HCT116 (cell line): ENCODE measurements around the gene FGF22. TPM values are rescaled to one million over a fixed set of nuclear protein-coding genes. Genes with fewer than 3 reads are reported as not detected.

Experiments used
- ATAC-seq: fragments of 200-7000 bp; cut with Tn5 transposase; 2 replicates; pipeline ENCODE4 v1.9.1; 2020; ENCODE audit warnings: mild to moderate bottlenecking, moderate library complexity
- BruUV-seq: library from RNA; stranded (reverse); fragments of 400-500 nt; replicated peaks from 2 replicates; lab custom pipeline; 2021; lab: Mats Ljungman, UMichigan
- CTCF ChIA-PET: fragments of 300-600 bp; sonication (Branson Sonifier 250); formaldehyde crosslinking; loops from one replicate; lab custom pipeline; 2021; ENCODE audit warnings: antibody characterized with exemption; lab: Charles Lee
- POLR2A ChIA-PET: fragments of 300-600, 350-600 bp; sonication (Branson Sonifier 250); formaldehyde crosslinking; loops from one replicate; lab custom pipeline; 2021; ENCODE audit warnings: antibody characterized with exemption; lab: Charles Lee
- RAD21 ChIA-PET, 2 experiments: fragments of 300-600 bp; sonication (Branson Sonifier 250); formaldehyde crosslinking; loops; one replicate each; lab custom pipeline; 2023; ENCODE audit warnings: low total read pairs in 2 of 2; ENCODE audit not compliant: uncharacterized antibody in 2 of 2, unreplicated experiment in 2 of 2, low non-redundant PET in 1 of 2; lab: Charles Lee
- DNase-seq: peaks from one replicate; pipeline ENCODE4 v3.0.0-alpha.2; 2010; ENCODE audit warnings: low read depth, low spot score
- H2AFZ ChIP-seq: fragments of 200-600 bp; shearing (Covaris generic), sonication (generic); 2 replicates; pipeline ENCODE4 v1.6.1; 2017; ENCODE audit warnings: low read depth, mixed run types, mixed read lengths, antibody characterized with exemption, low read length; ENCODE audit not compliant: poor library complexity, severe bottlenecking
- H3K27ac ChIP-seq: 2 replicates; pipeline ENCODE4 v1.5.1; 2012; ENCODE audit warnings: low read depth, low read length
- H3K27me3 ChIP-seq: fragments of 200-600 bp; sonication (generic); 2 replicates; pipeline ENCODE4 v1.6.1; 2016; ENCODE audit warnings: mixed run types, low read length, mixed read lengths; ENCODE audit not compliant: insufficient read depth
- H3K36me3 ChIP-seq, 2 experiments: fragments of 200-500 bp in 1 of 2; fragments of 200-600 bp in 1 of 2; sonication (Bioruptor generic) in 1 of 2; sonication (generic) in 1 of 2; 2 replicates each; pipeline versions ENCODE4 v1.5.1 to v1.6.1; 2014 to 2016; ENCODE audit warnings: low read length in 2 of 2, inconsistent platforms in 1 of 2, mixed read lengths in 1 of 2, mixed run types in 1 of 2; ENCODE audit not compliant: insufficient read depth in 2 of 2, control insufficient read depth in 1 of 2
- H3K4me1 ChIP-seq, 2 experiments: fragments of 200-600 bp in 1 of 2; sonication (generic) in 1 of 2; 2 replicates each; pipeline versions ENCODE4 v1.5.1 to v1.6.1; 2012 to 2017; ENCODE audit warnings: low read length in 2 of 2, inconsistent platforms in 1 of 2, mild to moderate bottlenecking in 1 of 2, mixed read lengths in 1 of 2, mixed run types in 1 of 2, moderate library complexity in 1 of 2; ENCODE audit not compliant: insufficient read depth in 2 of 2, control insufficient read depth in 1 of 2
- H3K4me2 ChIP-seq: fragments of 200-600 bp; sonication (generic); 2 replicates; pipeline ENCODE4 v1.6.1; 2017; ENCODE audit warnings: mixed run types, low read length, mixed read lengths
- H3K4me3 ChIP-seq, 2 experiments: fragments of 200-600 bp in 1 of 2; sonication (generic) in 1 of 2; replicated peaks in 1 of 2; 2 replicates each; pipeline ENCODE4 v1.5.1; 2011 to 2016; ENCODE audit warnings: low read length in 2 of 2, control low read depth in 1 of 2, low read depth in 1 of 2, mild to moderate bottlenecking in 1 of 2, mixed read lengths in 1 of 2, mixed run types in 1 of 2
- H3K79me2 ChIP-seq: fragments of 200-600 bp; sonication (generic); 2 replicates; pipeline ENCODE4 v1.6.1; 2017; ENCODE audit warnings: mild to moderate bottlenecking, mixed run types, low read length, moderate library complexity, mixed read lengths; ENCODE audit not compliant: insufficient read depth
- H3K9ac ChIP-seq: fragments of 200-600 bp; sonication (generic); 2 replicates; pipeline ENCODE4 v1.6.1; 2016; ENCODE audit warnings: low read length, mixed read lengths
- H3K9me2 ChIP-seq: fragments of 200-600 bp; sonication (generic), shearing (Covaris generic); 2 replicates; pipeline ENCODE4 v1.6.1; 2017; ENCODE audit warnings: mixed run types, mild to moderate bottlenecking, moderate library complexity; ENCODE audit not compliant: insufficient read depth
- H3K9me3 ChIP-seq, 2 experiments: fragments of 200-500 bp in 1 of 2; fragments of 200-600 bp in 1 of 2; sonication (Bioruptor generic) in 1 of 2; sonication (generic) in 1 of 2; 2 replicates each; pipeline ENCODE4 v1.6.1; 2014 to 2017; ENCODE audit warnings: low read length in 2 of 2, mixed read lengths in 2 of 2, inconsistent platforms in 1 of 2, low read depth in 1 of 2, mild to moderate bottlenecking in 1 of 2, mixed run types in 1 of 2, moderate library complexity in 1 of 2; ENCODE audit not compliant: control insufficient read depth in 1 of 2, insufficient read depth in 1 of 2
- H4K20me1 ChIP-seq: fragments of 200-600 bp; sonication (generic), shearing (Covaris generic); 2 replicates; pipeline ENCODE4 v1.6.1; 2017; ENCODE audit warnings: mixed run types, mild to moderate bottlenecking, moderate library complexity; ENCODE audit not compliant: insufficient read depth
- CBX3 ChIP-seq: IDR thresholded peaks from 2 replicates; pipeline ENCODE4 v1.6.1; 2012; ENCODE audit warnings: low read depth
- EZH2 ChIP-seq: fragments of 200-600 bp; sonication (generic); IDR thresholded peaks from 2 replicates; pipeline ENCODE4 v1.6.1; 2017; ENCODE audit warnings: antibody characterized with exemption, mixed run types
- EZH2phosphoT487 ChIP-seq: fragments of 200-600 bp; IDR thresholded peaks from 2 replicates; pipeline ENCODE4 v1.6.1; 2018; ENCODE audit warnings: antibody characterized with exemption, borderline replicate concordance
- POLR2AphosphoS5 ChIP-seq: IDR thresholded peaks from 2 replicates; pipeline ENCODE4 v1.6.1; 2011; ENCODE audit warnings: mild to moderate bottlenecking, low read depth, low read length, moderate library complexity
- RAD21 ChIP-seq: IDR thresholded peaks from 2 replicates; pipeline ENCODE4 v1.6.1; 2012; ENCODE audit warnings: low read depth, mild to moderate bottlenecking
- REST ChIP-seq: IDR thresholded peaks from 2 replicates; pipeline ENCODE4 v1.6.1; 2012; ENCODE audit warnings: low read depth
- SIN3A ChIP-seq: IDR thresholded peaks from 2 replicates; pipeline ENCODE4 v1.6.1; 2012; ENCODE audit warnings: low read depth
- SP1 ChIP-seq: IDR thresholded peaks from 2 replicates; pipeline ENCODE4 v1.6.1; 2012; ENCODE audit warnings: low read depth
- ZNF274 ChIP-seq: fragments of 200-500 bp; sonication (Bioruptor generic); IDR thresholded peaks from 2 replicates; pipeline ENCODE4 v1.6.1; 2014; ENCODE audit warnings: mild to moderate bottlenecking, low read depth, low read length, inconsistent platforms
- intact Hi-C: fragments of 100-400 bp; cut with micrococcal nuclease; formaldehyde crosslinking; loops from 2 replicates; pipeline ENCODE4 v1.10.0; 2022
- total RNA-seq: library from RNA; stranded (reverse); gene quantifications from one replicate; pipeline ENCODE4 v1.2.1, GENCODE V29; 2021; ENCODE audit not compliant: unreplicated experiment

The FGF22 gene
- total RNA-seq, 1 experiment from 2014 or later: 1.5 TPM

- Histone ChIP-seq H3K4me3 (no peak overlapping the region), H3K4me1 (peaks cover 8 to 19% of the 10 kb centered on the region in 2 experiments; a peak in 3 of 4 replicates), H2AFZ (no peak overlapping the region), H4K20me1 (no peaks in the 10 kb centered on the region), H3K4me2 (no peak overlapping the region), H3K79me2 (peaks cover 58% of the 10 kb centered on the region), H3K36me3 (peaks cover 11 to 44% of the 10 kb centered on the region in 2 experiments), H3K27ac (no peak overlapping the region), H3K27me3 (no peaks in the 10 kb centered on the region), H3K9me2 (no peaks in the 10 kb centered on the region), H3K9ac (no peak overlapping the region), H3K9me3 (no peaks in the 10 kb centered on the region)
- TF ChIP-seq SP1 (no peak), SIN3A (no peak), ZNF274 (no peak), POLR2AphosphoS5 (no peak), CBX3 (no peak), RAD21 (no peak), EZH2phosphoT487 (no peak), EZH2 (no peak), REST (no peak)
- intact Hi-C loops: no loop called here
- CTCF ChIA-PET: no interaction called here
- DNase-seq: no peak
- POLR2A ChIA-PET: no interaction called here
- ATAC-seq: no peak
- RAD21 ChIA-PET: no interaction called here
- no TSS peak for BruUV-seq
These were observed 9.5 kb upstream of the FGF22 start for GRCh38 chr19:629961-630714.
